Testis (tissue), 2 donors: Measurements from ENCODE around the gene NCOR2.

Source experiments
- CTCF ChIP-seq, 3 experiments: fragments of 450-650 bp in 2 of 3; fragments of 200-600 bp in 1 of 3; sonication (generic) in 1 of 3; IDR thresholded peaks; one replicate each; pipeline ENCODE4 v1.5.1; 2016 to 2019; ENCODE audit warnings: antibody characterized with exemption in 3 of 3, mild to moderate bottlenecking in 2 of 3, moderate library complexity in 1 of 3
- POLR2A ChIP-seq: fragments of 450-650 bp; IDR thresholded peaks from one replicate; pipeline ENCODE4 v1.6.1; 2017; ENCODE audit warnings: antibody characterized with exemption, mild to moderate bottlenecking, moderate library complexity

DNA sequence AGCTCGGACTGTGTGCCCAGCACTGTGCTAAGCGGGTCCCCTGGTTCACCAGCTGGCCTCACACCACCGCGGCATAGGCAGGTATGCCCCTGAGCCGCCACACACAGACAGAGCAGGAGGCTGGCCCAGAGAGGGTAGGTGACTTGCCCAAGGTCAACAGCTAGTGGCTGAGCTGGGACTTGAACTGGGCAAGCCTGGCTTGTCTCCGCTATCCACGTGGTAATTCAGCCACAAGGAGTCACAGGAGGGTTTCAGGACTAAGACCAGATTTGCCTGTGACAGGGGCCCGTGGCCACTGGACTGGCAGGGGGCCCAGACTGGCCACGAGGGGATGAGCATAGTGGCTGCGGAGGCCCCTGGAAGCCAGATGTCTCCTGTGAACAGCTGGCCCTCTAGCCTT is 47.7 kb downstream of the NCOR2 start:
- TF ChIP-seq CTCF (IDR thresholded peaks at IDR 0.05) (no peak), POLR2A (no peak)
